ENCODE measurements around the gene PGAM5. TPM values are rescaled to one million over a fixed set of nuclear protein-coding genes. Genes with fewer than 3 reads are reported as not detected.
A peak's percentile ranks its signal among the peaks of the same experiment; 100 is the strongest.

Gene PGAM5
- total RNA-seq, 1 experiment from 2014 or later: 112 TPM

DNA sequence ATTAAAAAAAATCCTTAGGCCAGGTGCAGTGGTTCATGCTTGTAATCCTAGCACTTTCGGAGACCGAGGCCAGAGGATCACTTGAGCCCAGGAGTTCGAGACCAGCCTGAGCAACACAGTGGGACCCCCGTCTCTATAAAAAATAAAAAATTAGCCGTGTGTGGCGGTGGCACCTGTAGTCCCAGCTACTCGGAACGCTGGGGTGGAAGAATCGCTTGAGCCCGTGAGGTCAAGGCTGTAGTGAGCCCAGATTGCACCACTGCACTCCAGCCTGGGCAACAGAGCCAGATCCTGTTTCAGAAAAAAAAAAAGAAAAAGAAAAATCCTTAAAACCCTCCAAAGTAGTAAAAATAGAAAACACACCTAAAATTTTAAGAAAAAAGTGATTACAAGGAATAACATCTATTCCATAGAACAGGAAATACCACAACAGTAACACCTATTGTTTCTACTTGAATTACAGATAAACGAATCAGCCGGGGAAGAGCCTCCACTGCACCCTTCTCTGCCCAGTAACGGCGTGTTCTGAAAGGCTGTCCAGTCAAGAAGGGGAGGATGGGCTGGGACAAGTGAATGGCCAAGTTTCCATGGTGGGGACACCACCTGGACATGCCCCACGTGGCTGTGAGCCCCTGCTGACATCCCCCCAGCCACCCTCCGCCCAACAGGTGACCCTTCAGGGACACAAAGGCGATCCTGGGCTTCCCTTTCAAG lies 41.3 kb upstream of the PGAM5 start:
- TF ChIP-seq, protein P1, sequence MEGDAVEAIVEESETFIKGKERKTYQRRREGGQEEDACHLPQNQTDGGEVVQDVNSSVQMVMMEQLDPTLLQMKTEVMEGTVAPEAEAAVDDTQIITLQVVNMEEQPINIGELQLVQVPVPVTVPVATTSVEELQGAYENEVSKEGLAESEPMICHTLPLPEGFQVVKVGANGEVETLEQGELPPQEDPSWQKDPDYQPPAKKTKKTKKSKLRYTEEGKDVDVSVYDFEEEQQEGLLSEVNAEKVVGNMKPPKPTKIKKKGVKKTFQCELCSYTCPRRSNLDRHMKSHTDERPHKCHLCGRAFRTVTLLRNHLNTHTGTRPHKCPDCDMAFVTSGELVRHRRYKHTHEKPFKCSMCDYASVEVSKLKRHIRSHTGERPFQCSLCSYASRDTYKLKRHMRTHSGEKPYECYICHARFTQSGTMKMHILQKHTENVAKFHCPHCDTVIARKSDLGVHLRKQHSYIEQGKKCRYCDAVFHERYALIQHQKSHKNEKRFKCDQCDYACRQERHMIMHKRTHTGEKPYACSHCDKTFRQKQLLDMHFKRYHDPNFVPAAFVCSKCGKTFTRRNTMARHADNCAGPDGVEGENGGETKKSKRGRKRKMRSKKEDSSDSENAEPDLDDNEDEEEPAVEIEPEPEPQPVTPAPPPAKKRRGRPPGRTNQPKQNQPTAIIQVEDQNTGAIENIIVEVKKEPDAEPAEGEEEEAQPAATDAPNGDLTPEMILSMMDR (conservative IDR thresholded peaks at IDR 0.05): no peak
- no CpG with 5 or more reads among the region's 17 CpGs for WGBS (ENCODE audit: extremely low coverage, insufficient read length, low lambda C conversion rate)
- Mint-ChIP-seq H3K36me3 (ENCODE audit: insufficient read depth in 1 of 3, low read depth in 3 of 3) (peaks cover 59 to 91% (median 90%) of the 10 kb centered on the region in 3 experiments), H3K9me3 (no peaks in the 10 kb centered on the region), H3K4me3 (no peak overlapping the region), H3K27me3 (ENCODE audit: low read depth) (no peaks in the 10 kb centered on the region), H3K27ac (peak overlapping the region in 1 of 3 experiments; percentile 69; a peak in 2 of 7 replicates), H3K4me1 (no peaks in the 10 kb centered on the region)
- Histone ChIP-seq H3K9me3 (ENCODE audit: control insufficient read depth, low read depth, low read length) (no peaks in the 10 kb centered on the region), H3K4ac (ENCODE audit: low read depth, low read length) (no peak overlapping the region), H3T11ph (ENCODE audit: low read length) (no peak overlapping the region), H4K5ac (ENCODE audit: insufficient read length, low read depth, low read length) (no peak overlapping the region), H3K27me3 (ENCODE audit: insufficient read depth, low read length) (no peaks in the 10 kb centered on the region), H3K14ac (ENCODE audit: insufficient read depth, low read length) (no peak overlapping the region), H2AK5ac (ENCODE audit: insufficient read length, low read length) (no peak overlapping the region), H2BK15ac (ENCODE audit: low read depth, low read length) (no peak overlapping the region), H4K20me1 (ENCODE audit: control insufficient read depth, insufficient read depth, insufficient read length) (no peaks in the 10 kb centered on the region), H2BK12ac (ENCODE audit: insufficient read length, low read depth, low read length) (no peak overlapping the region), H3K23ac (ENCODE audit: insufficient read length, low read depth, low read length) (no peak overlapping the region), H3K27ac (ENCODE audit: insufficient read length, low read depth, low read length) (no peak overlapping the region), H3K79me1 (ENCODE audit: insufficient read depth, low read depth, low read length, poor library complexity, severe bottlenecking) (no peaks in the 10 kb centered on the region), H4K8ac (replicated peaks; ENCODE audit: insufficient read length, low read depth, low read length) (no peak overlapping the region), H3K4me2 (ENCODE audit: insufficient read depth, insufficient read length, low read length) (no peak overlapping the region), H2BK5ac (ENCODE audit: insufficient read length, low read length) (no peak overlapping the region), H2BK120ac (ENCODE audit: low read depth, low read length, poor library complexity, severe bottlenecking) (no peak overlapping the region), H4K91ac (ENCODE audit: insufficient read length, low read depth, low read length) (no peak overlapping the region), H3K4me1 (ENCODE audit: insufficient read depth, low read length) (no peaks in the 10 kb centered on the region), H2AFZ (ENCODE audit: low read length) (no peak overlapping the region), H3K23me2 (ENCODE audit: insufficient read length, low read depth, low read length, poor library complexity, severe bottlenecking) (no peaks in the 10 kb centered on the region), H2BK20ac (ENCODE audit: low read depth, low read length, poor library complexity, severe bottlenecking) (no peak overlapping the region), H3K9ac (ENCODE audit: extremely low read depth, insufficient read length, low read length) (no peak overlapping the region), H3K79me2 (ENCODE audit: insufficient read depth, low read length) (no peaks in the 10 kb centered on the region), H3K18ac (ENCODE audit: insufficient read length, low read depth, low read length) (no peak overlapping the region), H3K56ac (ENCODE audit: insufficient read length, low read depth, low read length) (no peak overlapping the region)
- no peak for DNase-seq

All from H9 (cell line).